Chondrocyte (in vitro differentiated cells): Measurements from ENCODE around the gene CHRNE. TPM values are rescaled to one million over a fixed set of nuclear protein-coding genes. Genes with fewer than 3 reads are reported as not detected.
"Not testable (repeated sequence)": the region's sequence is repeated elsewhere in the genome, so short reads cannot be mapped to it uniquely, and the experiment has no call there.

Experiments used
- DNase-seq: peaks from one replicate; pipeline ENCODE4 v3.0.0; 2021; ENCODE audit warnings: mixed read lengths, low spot score
- H3K27ac Mint-ChIP-seq: one replicate; pipeline ENCODE4 v1.8.0; 2021; ENCODE audit warnings: mild to moderate bottlenecking, moderate library complexity, mixed read lengths; ENCODE audit not compliant: unreplicated experiment
- H3K27me3 Mint-ChIP-seq: 2 replicates; pipeline ENCODE4 v1.8.0; 2021; ENCODE audit warnings: low read depth, mixed read lengths
- H3K36me3 Mint-ChIP-seq: 2 replicates; pipeline ENCODE4 v1.8.0; 2021; ENCODE audit warnings: low read depth, mixed read lengths
- H3K4me1 Mint-ChIP-seq: 2 replicates; pipeline ENCODE4 v1.8.0; 2021; ENCODE audit warnings: low read depth, mild to moderate bottlenecking, mixed read lengths
- H3K4me3 Mint-ChIP-seq: one replicate; pipeline ENCODE4 v1.8.0; 2021; ENCODE audit warnings: mild to moderate bottlenecking, moderate library complexity, mixed read lengths; ENCODE audit not compliant: unreplicated experiment
- H3K9me3 Mint-ChIP-seq: 2 replicates; pipeline ENCODE4 v1.8.0; 2021; ENCODE audit warnings: low read depth, mixed read lengths
- CTCF ChIP-seq: fragments of 200-600 bp; sonication (generic); IDR thresholded peaks from 2 replicates; pipeline ENCODE4 v1.5.0; 2021; ENCODE audit warnings: antibody characterized with exemption, mild to moderate bottlenecking, moderate library complexity
- total RNA-seq: library from RNA; stranded (reverse); gene quantifications from 3 replicates; pipeline ENCODE4 v1.2.1, GENCODE V29; 2021

The CHRNE gene
- total RNA-seq, 1 donor from 2014 or later = 0.35 TPM

DNA sequence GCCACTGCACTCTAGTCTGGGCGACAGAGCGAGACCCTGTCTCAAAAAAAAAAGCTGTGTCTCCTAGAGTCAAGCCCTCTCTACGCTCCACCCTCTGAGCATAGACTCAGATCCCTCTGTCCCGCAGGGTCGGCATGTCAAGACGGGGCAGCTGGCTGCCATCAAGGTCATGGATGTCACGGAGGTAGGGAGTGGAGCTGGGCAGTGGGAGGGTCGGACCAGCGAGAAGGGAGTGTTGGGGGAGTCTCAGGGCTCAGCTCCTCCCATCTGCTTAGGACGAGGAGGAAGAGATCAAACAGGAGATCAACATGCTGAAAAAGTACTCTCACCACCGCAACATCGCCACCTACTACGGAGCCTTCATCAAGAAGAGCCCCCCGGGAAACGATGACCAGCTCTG lies 22.0 kb downstream of the CHRNE start:
- no peaks in the 10 kb centered on the region for H3K27me3 Mint-ChIP-seq
- H3K4me1 Mint-ChIP-seq = no peaks in the 10 kb centered on the region
- no peak for TF ChIP-seq CTCF
- peaks cover 19% of the 10 kb centered on the region for H3K36me3 Mint-ChIP-seq
- no peak overlapping the region for H3K27ac Mint-ChIP-seq
- DNase-seq = no peak
- no peaks in the 10 kb centered on the region for H3K9me3 Mint-ChIP-seq
- H3K4me3 Mint-ChIP-seq = no peak overlapping the region

- H3K27me3 Mint-ChIP-seq = no peaks in the 10 kb centered on the region
- H3K4me3 Mint-ChIP-seq = no peak overlapping the region
- DNase-seq = no peak
- no peaks in the 10 kb centered on the region for H3K4me1 Mint-ChIP-seq
- no peaks in the 10 kb centered on the region for H3K9me3 Mint-ChIP-seq
- no peak for TF ChIP-seq CTCF
- no peak overlapping the region for H3K27ac Mint-ChIP-seq
- peaks cover 11% of the 10 kb centered on the region for H3K36me3 Mint-ChIP-seq
These were observed 23.3 kb downstream of the CHRNE start for GRCh38 chr17:4879601-4880000.

DNA sequence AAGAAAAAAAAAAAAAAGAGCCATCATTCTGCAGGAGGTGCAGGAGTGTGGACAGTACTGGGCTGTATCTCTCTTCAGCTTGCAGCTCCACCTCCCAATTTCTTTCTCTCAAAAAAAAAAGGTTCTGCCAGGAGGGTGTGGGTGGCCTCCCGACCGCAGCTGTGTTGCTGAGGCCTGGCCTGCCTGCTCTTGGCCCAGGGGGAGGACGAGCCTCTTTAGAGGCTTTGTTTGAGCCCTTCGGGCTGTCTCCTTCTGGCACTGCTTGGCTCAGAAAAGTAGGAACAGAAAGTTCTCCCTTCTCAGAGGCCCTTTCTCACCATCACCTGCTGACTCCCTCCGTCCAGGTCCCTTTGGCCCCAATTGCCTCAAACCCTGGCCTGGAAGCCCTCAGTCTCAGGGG lies 25.8 kb downstream of the CHRNE start:
- H3K9me3 Mint-ChIP-seq = no peaks in the 10 kb centered on the region
- H3K4me3 Mint-ChIP-seq = no peak overlapping the region
- no peak for TF ChIP-seq CTCF
- H3K27me3 Mint-ChIP-seq = no peaks in the 10 kb centered on the region
- no peak for DNase-seq
- H3K4me1 Mint-ChIP-seq = peaks cover 5% of the 10 kb centered on the region
- H3K36me3 Mint-ChIP-seq = peaks cover 9% of the 10 kb centered on the region
- H3K27ac Mint-ChIP-seq = no peak overlapping the region

DNA sequence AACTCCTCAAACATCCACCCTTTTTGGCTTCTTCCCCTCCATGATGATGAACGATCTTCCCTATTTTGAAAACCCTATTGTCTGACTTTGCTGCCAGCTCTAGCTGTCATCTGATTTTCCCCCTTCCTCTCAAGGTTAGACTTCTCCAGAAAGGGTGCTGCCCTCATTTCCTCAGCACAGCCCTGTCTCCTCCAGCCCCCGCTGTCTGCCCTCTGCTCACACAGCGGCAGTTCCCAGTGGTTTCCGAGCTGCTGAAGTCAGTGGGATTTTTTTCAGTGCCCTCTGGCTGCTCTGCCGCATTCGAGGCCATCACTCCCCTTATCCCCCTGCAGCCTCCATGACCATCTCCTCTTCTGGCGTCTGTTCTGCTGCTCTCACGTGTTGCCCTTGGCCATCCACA lies 30.1 kb downstream of the CHRNE start:
- Mint-ChIP-seq H3K27ac (no peak overlapping the region), H3K4me3 (no peak overlapping the region), H3K4me1 (peaks cover 5% of the 10 kb centered on the region), H3K27me3 (no peaks in the 10 kb centered on the region), H3K9me3 (no peaks in the 10 kb centered on the region), H3K36me3 (peaks cover 5% of the 10 kb centered on the region)
- TF ChIP-seq CTCF = no peak
- DNase-seq = no peak

DNA sequence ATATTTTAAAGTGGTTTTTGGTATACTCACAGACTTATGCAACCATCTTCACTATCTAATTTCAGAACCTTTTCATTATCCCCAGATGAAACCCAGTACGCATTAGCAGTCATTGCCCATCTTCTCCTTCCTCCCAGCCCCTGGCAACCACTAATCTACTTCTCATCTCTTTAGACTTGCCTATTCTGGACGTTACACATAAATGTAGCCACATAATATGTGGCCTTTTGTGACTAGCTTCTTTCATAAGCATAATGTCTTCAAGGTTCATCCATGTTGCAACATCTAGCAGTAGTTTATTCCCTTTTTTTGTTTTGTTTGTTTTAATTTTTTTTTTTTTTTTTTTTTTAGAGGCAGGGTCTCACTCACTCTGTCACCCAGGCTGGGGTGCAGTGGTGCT lies 32.0 kb downstream of the CHRNE start:
- Mint-ChIP-seq H3K27me3 (no peaks in the 10 kb centered on the region), H3K27ac (no peak overlapping the region), H3K36me3 (peaks cover 3% of the 10 kb centered on the region), H3K4me3 (no peak overlapping the region), H3K4me1 (peaks cover 5% of the 10 kb centered on the region), H3K9me3 (no peaks in the 10 kb centered on the region)
- TF ChIP-seq CTCF = no peak
- DNase-seq = no peak

DNA sequence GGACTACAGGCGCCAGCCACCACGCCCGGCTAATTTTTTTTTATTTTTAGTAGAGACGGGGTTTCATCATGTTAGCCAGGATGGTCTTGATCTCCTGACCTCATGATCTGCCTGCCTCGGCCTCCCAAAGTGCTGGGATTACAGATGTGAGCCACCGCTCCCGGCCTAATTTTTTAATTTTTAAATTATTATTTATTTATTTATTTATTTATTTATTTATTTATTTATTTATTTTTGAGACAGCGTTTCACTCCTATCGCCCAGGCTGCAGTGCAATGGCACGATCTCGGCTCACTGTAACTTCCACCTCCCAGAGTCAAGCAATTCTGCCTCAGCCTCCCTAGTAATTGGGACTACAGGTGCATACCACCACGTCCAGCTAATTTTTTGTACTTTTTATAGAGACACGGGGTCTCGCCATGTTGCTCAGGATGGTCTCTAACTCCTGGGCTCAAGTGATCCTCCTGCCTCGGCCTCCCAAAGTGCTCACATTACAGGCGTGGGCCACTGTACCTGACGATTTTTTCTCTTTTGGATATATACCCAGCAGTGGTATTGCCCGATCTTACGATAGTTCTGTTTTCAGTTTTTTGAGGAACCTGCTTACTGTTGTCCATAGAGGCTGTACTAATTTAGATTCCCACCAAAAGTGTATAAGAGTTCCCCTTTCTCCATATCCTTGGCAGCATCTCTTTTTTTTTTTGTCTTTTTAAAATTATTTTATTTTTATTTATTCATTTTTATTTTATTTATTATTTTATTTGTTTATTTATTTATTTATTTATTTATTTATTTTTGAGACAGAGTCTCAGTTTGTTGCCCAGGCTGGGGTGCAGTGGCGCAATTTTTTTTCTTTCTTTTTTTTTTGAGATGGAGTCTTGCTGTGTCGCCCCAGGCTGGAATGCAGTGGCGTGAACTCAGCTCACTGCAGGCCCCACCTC lies 33.6 kb downstream of the CHRNE start:
- H3K27ac Mint-ChIP-seq, H3K9me3 Mint-ChIP-seq, H3K27me3 Mint-ChIP-seq, DNase-seq, H3K4me3 Mint-ChIP-seq, H3K4me1 Mint-ChIP-seq, H3K36me3 Mint-ChIP-seq: not testable (repeated sequence)

- not testable (repeated sequence) for H3K27me3 Mint-ChIP-seq, DNase-seq, H3K36me3 Mint-ChIP-seq, H3K9me3 Mint-ChIP-seq, H3K27ac Mint-ChIP-seq, H3K4me3 Mint-ChIP-seq, H3K4me1 Mint-ChIP-seq
These were observed 35.4 kb downstream of the CHRNE start for GRCh38 chr17:4867535-4867934.
